T-helper 22 cell (primary cell): ENCODE data around the gene U2AF1.
"Not testable (repeated sequence)": the region's sequence is repeated elsewhere in the genome, so short reads cannot be mapped to it uniquely, and the experiment has no call there.

Experiments used
- DNase-seq: peaks from one replicate; pipeline ENCODE4 v3.0.0-alpha.2; 2020; ENCODE audit warnings: low read depth

Gene U2AF1

DNA sequence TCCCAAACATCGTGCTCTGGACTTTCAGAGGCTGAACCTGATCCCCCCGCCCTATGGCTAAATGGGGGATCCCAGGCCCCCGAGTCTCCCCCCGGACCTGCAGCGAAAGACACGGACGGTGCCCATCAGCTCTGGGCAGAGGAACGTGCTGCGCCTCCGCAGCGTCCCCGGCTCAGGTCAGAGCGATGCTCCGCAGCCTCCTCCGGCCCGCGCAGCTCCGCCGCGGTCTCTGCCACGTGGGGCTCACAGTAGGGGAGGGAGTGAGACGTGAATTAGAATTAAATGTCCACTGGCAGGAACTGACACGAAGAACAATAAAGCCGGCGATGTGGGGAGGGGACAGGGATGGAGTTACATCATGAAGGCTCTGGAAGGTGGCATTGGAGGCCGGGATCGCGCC, 30.7 kb downstream of the U2AF1 start:
- DNase-seq: not testable (repeated sequence)

DNA sequence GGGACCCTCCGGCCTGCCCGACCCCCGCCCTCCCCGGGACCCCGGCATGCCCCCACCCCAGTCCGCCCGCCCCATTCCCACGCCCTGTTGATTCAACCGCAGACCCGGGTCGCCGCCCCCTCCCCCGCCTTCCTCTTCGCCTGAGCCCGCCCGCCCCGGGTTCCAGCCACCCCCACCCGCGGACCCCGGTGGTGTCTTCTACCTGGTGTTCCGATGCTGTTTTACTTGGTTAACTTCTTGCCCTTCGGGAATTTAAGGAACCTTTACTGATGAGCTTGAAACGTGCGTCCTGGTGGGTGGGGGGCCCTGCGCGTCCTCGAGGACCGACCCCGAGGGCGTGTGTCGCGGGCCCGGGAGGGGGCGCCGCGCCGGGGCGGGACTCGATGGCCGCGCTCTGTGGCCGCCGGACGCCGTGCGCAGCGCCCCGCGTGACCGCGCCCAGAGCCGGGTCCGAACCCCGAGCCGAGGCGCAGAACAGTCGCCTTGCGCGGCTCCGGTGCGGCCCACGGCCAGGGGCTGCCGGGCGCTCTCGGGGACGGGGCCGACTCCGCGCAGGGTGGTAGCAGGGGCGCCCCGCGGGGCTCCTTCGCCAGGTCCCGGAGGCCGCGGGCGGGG, 31.2 kb downstream of the U2AF1 start:
- not testable (repeated sequence) for DNase-seq

DNA sequence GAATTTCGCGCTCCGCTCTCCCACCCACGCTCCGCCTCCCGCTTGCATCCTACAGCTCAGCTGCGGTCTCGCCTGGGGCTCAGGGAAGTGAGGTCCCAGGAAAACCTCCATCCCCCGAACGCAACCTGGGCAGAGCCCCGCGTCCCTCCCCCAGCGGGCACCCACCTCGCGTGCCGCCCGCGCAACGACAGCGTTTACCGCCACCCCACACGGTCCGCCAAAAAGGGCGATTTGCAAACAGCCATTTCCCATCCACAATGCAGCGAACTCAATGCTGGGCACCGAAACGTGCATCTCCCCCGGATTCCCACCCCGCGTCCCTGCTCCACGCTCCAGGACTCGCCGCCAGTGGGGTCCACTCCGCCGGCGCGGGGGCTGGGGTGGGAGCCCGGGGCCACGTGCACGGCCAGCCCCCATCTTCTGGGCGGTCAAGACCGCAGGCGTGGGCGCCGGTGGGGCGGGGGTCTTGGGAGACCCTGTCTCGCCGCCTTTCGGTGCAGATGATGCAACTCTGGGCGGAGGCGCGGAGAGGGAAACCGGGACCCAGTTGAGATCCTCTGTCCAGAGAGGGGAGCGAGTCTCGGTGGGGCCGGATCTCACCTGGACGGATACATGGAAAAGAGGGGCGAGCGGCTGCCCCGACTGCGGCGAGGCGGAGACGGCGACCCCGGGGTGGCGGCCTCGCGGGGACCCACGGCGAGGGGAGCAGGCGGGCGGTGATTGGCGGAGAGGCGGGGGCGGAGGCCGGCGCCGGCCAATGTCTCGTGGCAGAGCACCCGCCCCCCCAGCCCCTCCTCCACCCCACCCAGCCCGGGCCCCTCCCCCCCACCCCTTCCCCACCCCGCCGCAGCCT, 32.0 kb downstream of the U2AF1 start, which contains the start of gene CBS:
TSS of gene CBS (minus strand) at position 666 of the 853 bp plus-strand sequence. CDS start 3,642 bp downstream, outside the sequence.
- not testable (repeated sequence) for DNase-seq

DNA sequence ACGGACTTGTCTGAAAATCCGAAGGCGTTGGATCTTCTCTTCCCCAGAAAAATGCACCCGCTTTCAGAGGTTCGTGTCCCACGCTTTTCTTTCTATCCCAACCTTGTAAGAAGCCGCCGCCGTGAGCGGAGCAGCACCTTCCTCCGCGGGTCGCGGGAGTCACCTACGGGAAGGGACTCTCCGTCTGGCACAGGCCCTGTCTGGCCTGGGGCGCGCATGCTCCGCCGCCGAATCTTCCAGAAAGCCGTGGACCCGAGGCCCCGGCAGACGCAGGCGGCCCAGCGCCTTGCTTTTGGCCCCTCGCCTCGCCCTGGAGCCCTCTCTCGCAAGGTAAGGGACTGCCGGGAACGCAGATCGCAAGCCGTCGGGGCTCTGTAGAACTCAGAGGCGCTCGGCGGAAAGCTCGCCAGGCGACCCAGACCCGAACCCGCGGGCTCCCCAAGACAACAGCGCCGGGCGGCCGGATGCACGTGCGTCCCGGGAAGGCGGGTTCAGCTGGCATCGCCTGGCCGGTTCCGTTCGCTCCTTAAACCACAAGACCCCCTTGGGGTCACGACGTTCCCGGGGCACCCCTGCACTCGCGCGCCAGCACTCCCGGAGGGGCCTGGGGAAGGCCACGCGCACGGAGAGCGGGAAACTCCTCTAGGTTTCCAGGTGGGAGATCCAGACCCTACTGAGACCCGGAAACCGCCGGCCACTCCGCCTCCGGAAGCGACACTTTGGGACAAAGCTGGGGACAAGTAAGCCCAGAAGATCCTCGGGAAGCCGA, 32.8 kb downstream of the U2AF1 start:
- not testable (repeated sequence) for DNase-seq

DNA sequence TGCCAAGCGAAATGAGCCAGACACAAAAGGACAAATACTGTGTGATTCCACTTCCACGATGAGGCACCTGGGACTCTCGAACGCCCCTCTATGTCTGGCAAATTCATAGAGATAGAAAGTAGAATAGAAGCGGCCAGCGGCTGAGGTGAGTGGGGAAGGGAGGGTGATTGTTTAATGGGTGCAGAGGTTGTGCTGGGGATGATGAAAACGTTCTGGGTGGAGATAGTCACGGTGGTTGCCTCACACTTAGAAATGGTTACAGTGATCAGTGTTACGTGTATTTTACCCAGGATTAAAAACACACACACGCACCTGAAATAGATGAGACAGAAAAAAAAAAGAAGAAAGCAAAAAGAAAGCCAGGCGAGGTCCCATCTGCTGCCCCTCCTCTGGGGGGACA, 34.6 kb downstream of the U2AF1 start:
- not testable (repeated sequence) for DNase-seq

DNA sequence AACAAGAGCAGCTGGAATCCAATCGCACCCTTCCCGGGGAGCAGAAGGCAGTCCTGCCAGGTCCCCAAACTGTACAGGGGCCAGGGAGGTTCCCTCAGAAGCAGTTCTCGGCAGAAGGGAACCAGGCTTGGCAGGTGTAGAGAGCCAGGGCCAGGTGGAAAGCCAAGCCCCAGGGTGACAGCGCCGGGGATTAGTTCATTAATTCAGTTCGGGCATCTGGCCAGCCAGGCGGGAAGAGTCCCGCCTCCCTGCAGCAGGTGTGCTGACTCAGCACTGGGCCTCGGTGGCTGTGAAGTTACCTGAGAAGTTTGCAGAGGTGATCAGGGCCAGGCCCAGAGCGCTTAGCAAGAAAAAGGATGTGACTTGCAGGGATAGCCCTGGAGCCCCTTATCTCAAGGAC, 37.7 kb downstream of the U2AF1 start:
- not testable (repeated sequence) for DNase-seq

DNA sequence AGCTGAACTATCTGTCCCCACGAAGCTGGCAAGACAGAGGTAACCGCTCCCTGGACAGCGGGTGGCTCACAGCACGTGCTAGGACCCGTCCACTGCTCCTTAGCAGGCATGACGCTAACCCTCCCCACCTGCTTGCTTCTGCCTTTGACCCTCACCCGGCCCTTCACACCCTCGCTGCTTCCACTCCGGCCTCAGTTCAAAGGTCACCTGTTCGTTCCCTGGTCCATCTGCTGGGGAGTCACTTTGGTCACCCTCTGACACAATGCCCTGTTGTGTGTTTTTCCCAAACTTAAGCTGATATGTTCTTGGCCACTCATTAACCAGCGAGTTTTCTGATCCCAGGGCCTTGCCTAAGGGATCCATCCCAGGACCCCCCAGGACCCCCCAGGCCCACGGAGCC, 39.3 kb downstream of the U2AF1 start:
- not testable (repeated sequence) for DNase-seq

DNA sequence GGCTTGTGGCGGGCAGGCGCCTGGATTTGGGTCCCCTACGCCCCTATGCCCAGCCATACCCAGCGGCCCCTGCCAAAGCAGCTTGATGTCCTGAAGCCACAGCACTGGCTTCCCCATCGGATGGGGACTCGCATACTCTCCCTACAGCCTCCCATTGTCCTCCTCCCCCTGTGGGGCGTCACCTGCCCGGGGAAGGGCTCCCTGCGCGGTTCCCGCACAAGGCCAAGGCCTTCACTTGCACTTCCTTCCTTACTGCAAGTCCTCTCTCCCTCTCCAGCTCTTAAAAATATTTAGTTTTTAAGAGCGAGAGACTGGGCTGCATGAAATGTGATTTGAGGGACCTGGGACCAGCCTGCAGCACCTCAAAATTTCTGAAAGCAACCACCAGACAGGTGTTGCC, 40.7 kb downstream of the U2AF1 start:
- not testable (repeated sequence) for DNase-seq

DNA sequence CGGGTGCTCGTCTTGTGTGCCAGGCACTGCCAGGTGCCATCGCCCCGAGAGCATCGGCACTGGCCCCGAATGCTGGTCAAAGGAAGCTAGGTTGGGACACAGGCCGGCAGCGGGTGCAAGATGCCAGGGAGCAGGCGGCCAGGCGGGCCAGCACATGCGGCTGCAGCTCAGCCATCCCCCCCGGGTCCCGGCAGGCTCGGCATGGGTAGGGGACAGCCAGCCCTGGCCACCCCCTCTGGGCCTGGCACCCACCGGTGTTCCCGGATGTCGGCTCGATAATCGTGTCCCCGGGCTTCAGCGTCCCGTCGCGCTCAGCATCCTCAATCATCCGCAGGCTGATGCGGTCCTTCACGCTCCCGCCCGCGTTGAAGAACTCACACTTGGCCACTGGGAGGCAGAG, 41.4 kb downstream of the U2AF1 start:
- not testable (repeated sequence) for DNase-seq

DNA sequence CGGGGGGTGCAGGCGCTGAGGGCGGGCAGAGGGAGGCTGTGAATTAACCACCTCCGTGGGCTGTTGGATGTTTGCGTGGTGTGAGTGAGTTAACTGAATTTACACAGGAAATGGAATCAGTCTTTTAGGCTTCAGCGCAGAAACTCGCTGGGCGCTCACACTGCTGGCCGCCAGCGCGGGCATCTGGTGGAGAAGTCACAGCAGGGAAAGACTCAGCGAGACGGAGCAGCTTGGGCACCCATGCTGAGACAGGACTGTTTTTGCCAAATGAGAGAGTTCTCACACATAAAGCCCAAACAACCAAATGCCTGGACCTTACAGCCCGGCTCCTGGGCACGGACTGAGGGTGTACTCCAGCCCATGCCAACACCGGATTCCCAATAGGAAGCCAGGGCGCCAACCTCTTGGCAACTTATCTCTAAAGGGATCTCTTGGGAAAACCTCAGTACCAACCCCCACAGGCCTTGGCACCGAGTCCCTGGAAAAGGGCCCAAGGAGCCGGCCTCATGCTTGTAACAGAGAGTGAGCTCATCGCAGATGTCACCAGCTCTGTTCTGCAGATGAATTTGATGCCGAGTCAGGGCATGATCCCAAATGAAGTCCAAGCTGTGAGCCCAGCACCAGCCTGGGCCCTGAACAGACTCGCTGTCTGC, 43.0 kb downstream of the U2AF1 start:
- DNase-seq: not testable (repeated sequence)

DNA sequence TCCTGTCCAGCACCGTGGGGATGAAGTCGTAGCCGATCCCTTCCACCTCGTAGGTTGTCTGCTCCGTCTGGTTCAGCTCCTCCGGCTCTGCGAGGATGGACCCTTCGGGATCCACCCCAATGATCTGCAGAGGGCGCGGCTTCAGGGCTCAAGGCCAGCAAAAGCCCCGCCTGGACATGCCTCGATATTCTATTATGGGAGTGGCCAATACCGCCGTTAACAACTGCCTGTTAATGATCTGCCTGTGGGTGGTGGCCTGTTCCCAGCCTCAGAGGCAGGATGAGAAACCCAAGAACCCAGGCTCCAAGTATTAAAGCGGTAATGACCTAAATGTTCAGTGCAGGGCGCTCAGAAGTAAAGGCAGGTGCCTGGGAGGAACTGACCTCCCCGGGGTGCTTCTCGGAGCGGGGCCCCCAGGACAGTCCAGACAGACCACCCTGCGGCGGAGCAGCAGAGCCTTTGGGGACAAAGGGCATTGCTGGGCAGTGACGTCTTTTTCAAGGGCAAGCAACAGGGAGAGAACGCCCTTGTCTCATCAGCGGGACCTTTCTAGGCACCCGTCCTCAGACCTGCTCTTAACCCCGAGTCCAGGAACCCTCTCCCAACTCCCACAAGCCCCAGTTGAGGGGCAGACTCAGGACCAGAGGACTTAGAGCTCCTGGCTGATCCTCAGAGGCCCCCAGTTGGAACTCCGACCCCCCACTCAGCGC, 44.3 kb downstream of the U2AF1 start:
- not testable (repeated sequence) for DNase-seq

DNA sequence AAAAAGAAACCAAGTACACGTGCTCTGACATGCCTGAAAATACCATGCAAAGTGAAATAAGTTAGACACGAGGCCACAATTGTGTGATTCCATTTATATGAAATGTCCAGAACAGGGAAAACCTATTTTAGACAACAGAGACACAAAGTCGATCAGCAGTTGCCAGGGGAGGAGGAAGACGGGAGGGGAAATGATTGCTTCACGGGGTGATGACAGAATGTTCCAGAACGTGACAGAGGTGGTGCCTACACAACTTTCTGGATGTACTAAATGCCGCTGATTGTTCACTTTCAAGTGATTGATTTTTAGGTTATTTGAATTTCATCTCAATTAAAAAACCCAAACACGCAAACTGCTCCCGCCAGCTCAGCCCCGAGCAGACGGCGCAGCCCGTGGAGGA, 54.3 kb downstream of the U2AF1 start:
- DNase-seq: not testable (repeated sequence)

DNA sequence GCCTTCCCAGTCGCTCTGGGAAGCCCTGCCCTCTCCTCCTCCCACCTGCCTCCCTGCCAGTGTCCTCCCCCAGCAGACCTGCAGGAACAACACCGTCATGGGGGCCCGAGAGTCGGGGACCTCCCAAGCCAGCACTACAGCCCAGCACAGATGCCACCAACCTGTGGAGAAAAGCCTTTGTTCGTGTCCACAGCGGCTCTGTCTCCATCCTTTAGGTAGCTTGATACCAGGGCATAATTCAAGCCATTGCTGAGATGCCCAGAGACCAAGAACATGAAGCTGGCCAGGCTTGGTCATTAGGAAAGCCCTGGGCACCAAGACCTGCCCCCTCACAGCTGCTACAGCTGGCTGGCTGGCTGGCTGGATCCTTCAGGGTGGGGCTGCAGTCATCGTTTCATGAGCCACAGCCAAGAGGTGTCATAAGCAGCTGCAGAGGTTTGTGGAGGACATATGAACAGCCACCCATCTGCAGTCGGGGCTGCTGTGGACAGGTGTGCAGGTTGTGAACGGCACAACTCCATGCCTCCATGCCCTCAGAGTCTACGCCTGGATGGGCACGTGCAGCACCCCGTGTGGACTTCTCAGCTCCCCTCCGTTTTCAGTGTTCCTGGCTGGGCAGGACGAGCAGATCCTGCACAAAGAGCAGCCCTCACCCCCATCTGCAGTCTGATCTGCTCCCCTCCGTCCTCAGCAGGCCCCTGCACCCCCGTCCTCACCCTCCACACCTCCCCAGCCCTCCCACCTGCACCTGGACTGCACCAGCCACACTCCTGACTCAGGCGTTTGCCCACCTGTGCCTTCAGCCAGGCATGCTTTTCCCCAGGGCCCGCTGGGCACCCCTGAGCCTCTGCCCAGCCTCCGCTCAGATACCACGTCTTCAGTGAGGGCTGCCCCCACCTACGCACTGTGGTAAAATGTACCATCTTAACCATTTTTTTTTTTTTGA, 61.2 kb downstream of the U2AF1 start:
- DNase-seq: not testable (repeated sequence)

DNA sequence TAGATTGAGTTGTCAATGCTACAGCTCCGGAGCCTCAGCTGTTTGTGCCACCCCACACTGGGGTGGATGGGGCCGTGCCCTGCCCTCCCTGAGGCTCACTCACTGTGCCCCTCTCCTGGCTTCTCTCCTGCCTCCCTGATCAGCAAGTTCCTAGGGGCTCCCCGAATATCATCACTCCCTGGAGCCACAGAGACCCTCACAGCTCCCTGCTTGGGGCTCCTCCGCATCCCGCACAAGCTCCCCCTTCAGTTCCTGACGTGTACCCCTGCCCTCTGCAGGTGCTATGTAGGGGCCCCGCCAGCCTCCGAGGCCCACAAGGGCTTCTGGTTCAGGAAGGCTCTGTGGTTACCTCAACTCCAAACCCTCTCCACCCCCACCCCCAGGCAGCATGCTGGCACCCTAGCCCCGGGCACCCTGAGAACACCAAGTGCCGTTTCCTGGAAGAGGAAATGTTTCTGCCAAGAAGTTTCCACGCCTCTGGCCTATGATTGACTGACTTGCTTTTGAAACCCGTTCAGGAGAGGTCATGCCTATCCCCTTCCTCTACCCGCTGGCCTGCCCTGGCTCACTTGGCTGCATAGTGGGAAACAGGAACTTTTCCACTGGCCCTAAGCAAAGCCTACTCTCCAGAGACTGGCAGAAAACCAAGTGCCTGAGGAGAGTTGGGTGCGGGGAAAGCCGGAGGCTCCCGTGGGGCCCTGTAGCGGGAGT, 62.0 kb downstream of the U2AF1 start:
- DNase-seq: not testable (repeated sequence)

DNA sequence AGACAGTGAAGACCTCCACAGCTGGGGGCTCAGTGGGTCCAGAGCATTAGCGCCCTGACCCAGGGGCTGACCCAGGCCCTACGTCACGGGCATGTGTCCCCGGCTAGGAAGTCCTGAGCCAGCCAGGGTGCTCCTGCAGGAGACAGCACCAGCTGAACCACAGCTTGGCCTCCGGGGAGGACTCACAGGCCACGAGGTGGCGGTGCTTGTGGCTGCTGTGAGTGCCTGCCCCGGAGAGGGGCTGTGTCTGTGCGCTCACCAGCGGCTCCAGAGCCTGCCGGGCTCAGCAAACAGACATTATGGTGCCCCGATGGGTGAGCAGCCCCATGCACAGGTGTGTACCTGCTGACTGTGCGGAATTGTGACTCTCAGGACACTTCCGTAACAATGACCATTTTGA, 62.8 kb downstream of the U2AF1 start:
- not testable (repeated sequence) for DNase-seq

DNA sequence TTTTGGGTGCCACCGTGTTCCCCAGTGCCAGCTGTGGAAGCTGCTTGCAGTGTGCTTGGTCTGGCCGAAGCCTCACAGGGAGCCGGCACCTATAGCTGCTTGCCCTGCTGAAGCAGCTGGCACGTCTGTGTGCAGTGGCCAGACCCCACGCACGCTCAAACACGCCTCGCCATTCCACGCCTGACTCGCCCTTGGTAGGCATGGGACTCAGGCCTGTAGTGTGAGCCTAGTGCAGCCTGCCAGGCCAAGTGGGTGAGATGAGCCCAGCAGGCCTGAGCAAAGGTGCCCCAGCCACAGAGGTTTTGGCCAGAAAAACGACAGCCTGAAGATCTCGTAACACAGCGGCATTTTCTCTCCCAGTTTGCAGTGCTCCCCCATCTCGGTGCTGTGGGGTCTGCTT, 64.1 kb downstream of the U2AF1 start:
- not testable (repeated sequence) for DNase-seq
